OCI-LY7 (cell line): ENCODE data around the gene NOTO. TPM values are rescaled to one million over a fixed set of nuclear protein-coding genes. Genes with fewer than 3 reads are reported as not detected.
"Not testable (repeated sequence)": the region's sequence is repeated elsewhere in the genome, so short reads cannot be mapped to it uniquely, and the experiment has no call there.

Experiments used
- BruUV-seq: library from RNA; stranded (reverse); fragments of 400-500 nt; replicated peaks from 2 replicates; lab custom pipeline; 2021; lab: Mats Ljungman, UMichigan
- CTCF ChIA-PET: fragments of 300-600 bp; sonication (Branson Sonifier 250); formaldehyde crosslinking; loops from one replicate; lab custom pipeline; 2022; ENCODE audit warnings: antibody characterized with exemption; ENCODE audit not compliant: unreplicated experiment; lab: Charles Lee
- POLR2A ChIA-PET: fragments of 300-600 bp; sonication (Branson Sonifier 250); formaldehyde crosslinking; loops from one replicate; lab custom pipeline; 2022; ENCODE audit warnings: antibody characterized with exemption; lab: Charles Lee
- DNase-seq: peaks from one replicate; pipeline ENCODE4 v3.0.0-alpha.2; 2015; ENCODE audit warnings: low spot score
- H2AFZ ChIP-seq: fragments of 200-600 bp; sonication (generic), shearing (Covaris generic); 2 replicates; pipeline ENCODE4 v1.6.1; 2014; ENCODE audit warnings: mild to moderate bottlenecking, antibody characterized with exemption, low read length, moderate library complexity
- H3K27ac ChIP-seq: fragments of 200-600 bp; sonication (generic); 2 replicates; pipeline ENCODE4 v1.5.1; 2014; ENCODE audit warnings: mixed run types, low read depth, mild to moderate bottlenecking, moderate library complexity, low read length, inconsistent platforms; ENCODE audit not compliant: poor library complexity, severe bottlenecking
- H3K36me3 ChIP-seq: fragments of 200-600 bp; sonication (generic); 2 replicates; pipeline ENCODE4 v1.6.1; 2014; ENCODE audit warnings: mild to moderate bottlenecking, antibody characterized with exemption, low read length, moderate library complexity, mixed read lengths; ENCODE audit not compliant: insufficient read depth
- H3K4me1 ChIP-seq: fragments of 200-600 bp; sonication (generic); 2 replicates; pipeline ENCODE4 v1.5.1; 2014; ENCODE audit warnings: mild to moderate bottlenecking, low read length; ENCODE audit not compliant: insufficient read depth, poor library complexity, severe bottlenecking
- H3K4me2 ChIP-seq: fragments of 200-600 bp; sonication (generic); 2 replicates; pipeline ENCODE4 v1.6.1; 2014; ENCODE audit warnings: mild to moderate bottlenecking, low read length
- H3K4me3 ChIP-seq: fragments of 200-600 bp; sonication (generic); 2 replicates; pipeline ENCODE4 v1.5.1; 2014; ENCODE audit warnings: mild to moderate bottlenecking, low read depth, low read length; ENCODE audit not compliant: poor library complexity, severe bottlenecking
- H3K79me2 ChIP-seq: fragments of 200-600 bp; sonication (generic); 2 replicates; pipeline ENCODE4 v1.6.1; 2016; ENCODE audit warnings: low read depth, mild to moderate bottlenecking, low read length, moderate library complexity, mixed read lengths; ENCODE audit not compliant: insufficient read depth
- H3K9me2 ChIP-seq: fragments of 200-600 bp; sonication (generic); 2 replicates; pipeline ENCODE4 v1.6.1; 2016; ENCODE audit warnings: mild to moderate bottlenecking, low read length, mixed read lengths; ENCODE audit not compliant: insufficient read depth
- H3K9me3 ChIP-seq: fragments of 200-600 bp; sonication (generic); 2 replicates; pipeline ENCODE4 v1.6.1; 2014; ENCODE audit warnings: mild to moderate bottlenecking, mixed run types, low read length, mixed read lengths
- H4K20me1 ChIP-seq: fragments of 200-600 bp; sonication (generic); 2 replicates; pipeline ENCODE4 v1.6.1; 2014; ENCODE audit warnings: mild to moderate bottlenecking, antibody characterized with exemption, low read length, moderate library complexity, mixed read lengths; ENCODE audit not compliant: insufficient read depth
- CTCF ChIP-seq: fragments of 200-600 bp; sonication (generic); conservative IDR thresholded peaks from 2 replicates; pipeline ENCODE4 v1.5.1; 2014; ENCODE audit warnings: mild to moderate bottlenecking, antibody characterized with exemption, low read length, moderate library complexity, mixed read lengths
- EZH2phosphoT487 ChIP-seq: fragments of 200-600 bp; sonication (generic); IDR thresholded peaks from 2 replicates; pipeline ENCODE4 v1.6.1; 2018; ENCODE audit warnings: low read depth, borderline replicate concordance, mild to moderate bottlenecking, mixed run types, antibody characterized with exemption, low read length, moderate library complexity, mixed read lengths
- intact Hi-C: fragments of 100-400 bp; cut with micrococcal nuclease; formaldehyde crosslinking; loops from one replicate; pipeline ENCODE4 v1.10.0; 2022; ENCODE audit not compliant: unreplicated experiment
- total RNA-seq, 2 experiments: library from RNA; depleted of rRNA in 1 of 2; stranded (reverse); fragments of >200 nt in 1 of 2; shearing (Covaris generic) in 1 of 2; gene quantifications; 2 replicates each; pipeline ENCODE4 v1.2.3, GENCODE V29; 2014 to 2022

The NOTO gene
- total RNA-seq, 2 experiments from 2014 or later = not detected

GRCh38 chr2:73170341-73170740 lies 32.0 kb upstream of the NOTO start:
- BruUV-seq, H2AFZ ChIP-seq, intact Hi-C loops, H3K4me3 ChIP-seq, H3K9me3 ChIP-seq, CTCF ChIA-PET, H3K27ac ChIP-seq, DNase-seq, H3K36me3 ChIP-seq, H3K4me1 ChIP-seq, H3K9me2 ChIP-seq, H4K20me1 ChIP-seq, H3K4me2 ChIP-seq, POLR2A ChIA-PET, H3K79me2 ChIP-seq: not testable (repeated sequence)

GRCh38 chr2:73172963-73173362 lies 29.4 kb upstream of the NOTO start:
- no peaks in the 10 kb centered on the region for H3K4me1 ChIP-seq
- no peak for DNase-seq
- H3K4me2 ChIP-seq = no peak overlapping the region
- no peak overlapping the region for H2AFZ ChIP-seq
- ChIA-PET POLR2A (no interaction called here), CTCF (no interaction called here)
- no peaks in the 10 kb centered on the region for H4K20me1 ChIP-seq
- intact Hi-C loops = no loop called here
- H3K36me3 ChIP-seq = no peaks in the 10 kb centered on the region
- H3K79me2 ChIP-seq = no peaks in the 10 kb centered on the region
- no TSS peak for BruUV-seq
- H3K4me3 ChIP-seq = no peak overlapping the region
- H3K27ac ChIP-seq = no peak overlapping the region
- TF ChIP-seq CTCF (no peak), EZH2phosphoT487 (no peak)
- H3K9me2 ChIP-seq = no peaks in the 10 kb centered on the region
- H3K9me3 ChIP-seq = no peaks in the 10 kb centered on the region

- no peaks in the 10 kb centered on the region for H4K20me1 ChIP-seq
- no peaks in the 10 kb centered on the region for H3K9me2 ChIP-seq
- H2AFZ ChIP-seq = no peak overlapping the region
- no TSS peak for BruUV-seq
- H3K27ac ChIP-seq = no peak overlapping the region
- H3K36me3 ChIP-seq = no peaks in the 10 kb centered on the region
- CTCF ChIA-PET = no interaction called here
- no peak overlapping the region for H3K4me2 ChIP-seq
- POLR2A ChIA-PET = no interaction called here
- H3K79me2 ChIP-seq = no peaks in the 10 kb centered on the region
- TF ChIP-seq CTCF (no peak), EZH2phosphoT487 (no peak)
- no peaks in the 10 kb centered on the region for H3K9me3 ChIP-seq
- H3K4me3 ChIP-seq = no peak overlapping the region
- H3K4me1 ChIP-seq = no peaks in the 10 kb centered on the region
- DNase-seq = no peak
- intact Hi-C loops = no loop called here
These were observed 28.6 kb upstream of the NOTO start for GRCh38 chr2:73173781-73174180.
